Calu3 (cell line): ENCODE data around the gene TTBK2. TPM values are rescaled to one million over a fixed set of nuclear protein-coding genes. Genes with fewer than 3 reads are reported as not detected.

Source experiments
- BruUV-seq: library from RNA; stranded (reverse); fragments of 400-500 nt; replicated peaks from 2 replicates; lab custom pipeline; 2021; lab: Mats Ljungman, UMichigan
- CTCF ChIA-PET: fragments of 300-600 bp; sonication (Branson Sonifier 250); formaldehyde crosslinking; loops from one replicate; lab custom pipeline; 2022; ENCODE audit warnings: antibody characterized with exemption; lab: Charles Lee
- DNase-seq: peaks from one replicate; pipeline ENCODE4 v3.0.0; 2022
- H3K27ac Mint-ChIP-seq: one replicate; pipeline ENCODE4 v1.8.0; 2022; ENCODE audit warnings: mixed read lengths; ENCODE audit not compliant: unreplicated experiment
- H3K27me3 Mint-ChIP-seq: one replicate; pipeline ENCODE4 v1.8.0; 2022; ENCODE audit warnings: mixed read lengths; ENCODE audit not compliant: unreplicated experiment
- H3K36me3 Mint-ChIP-seq: one replicate; pipeline ENCODE4 v1.8.0; 2022; ENCODE audit warnings: mild to moderate bottlenecking, moderate library complexity, mixed read lengths; ENCODE audit not compliant: insufficient read depth, unreplicated experiment
- H3K4me1 Mint-ChIP-seq: one replicate; pipeline ENCODE4 v1.8.0; 2022; ENCODE audit warnings: mild to moderate bottlenecking, low read depth, mixed read lengths; ENCODE audit not compliant: unreplicated experiment
- H3K4me3 Mint-ChIP-seq: one replicate; pipeline ENCODE4 v1.8.0; 2022; ENCODE audit warnings: mild to moderate bottlenecking, low read depth, moderate library complexity, mixed read lengths; ENCODE audit not compliant: unreplicated experiment
- H3K9me3 Mint-ChIP-seq: one replicate; pipeline ENCODE4 v1.8.0; 2022; ENCODE audit warnings: low read depth, mixed read lengths; ENCODE audit not compliant: unreplicated experiment
- intact Hi-C: fragments of 100-400 bp; cut with micrococcal nuclease; formaldehyde crosslinking; loops from one replicate; pipeline ENCODE4 v1.10.0; 2022; ENCODE audit not compliant: unreplicated experiment
- total RNA-seq: library from RNA; stranded (reverse); gene quantifications from 2 replicates; pipeline ENCODE4 v1.2.3, GENCODE V29; 2022
- TF ChIP-seq, protein P1 (sequence below): fragments of 200-600 bp; IDR thresholded peaks from one replicate; pipeline ENCODE4 v1.8.0; 2022; ENCODE audit warnings: antibody characterized with exemption; ENCODE audit not compliant: unreplicated experiment

TTBK2 gene
- total RNA-seq, 1 experiment from 2014 or later: 5.3 TPM

DNA sequence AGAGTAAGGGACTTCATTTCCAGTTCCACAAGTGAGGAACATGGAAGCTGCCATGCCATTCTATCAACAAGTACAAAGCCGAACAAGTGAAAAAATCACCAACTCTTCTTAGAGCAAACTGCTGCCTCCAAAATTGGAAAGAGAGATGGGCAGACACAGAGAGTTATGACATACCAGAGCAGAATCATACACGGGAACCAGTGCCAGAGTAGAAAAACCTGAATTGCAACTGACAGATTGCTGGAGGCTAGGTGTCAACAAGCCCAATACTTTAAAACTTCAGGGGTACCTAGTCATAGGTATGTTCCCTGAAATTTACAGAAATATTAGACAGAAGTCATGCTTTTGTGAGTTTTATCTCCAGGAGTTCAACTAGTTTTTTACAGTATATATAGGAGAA lies 62.0 kb downstream of the TTBK2 start:
- no TSS peak for BruUV-seq
- H3K4me3 Mint-ChIP-seq: no peak overlapping the region
- H3K4me1 Mint-ChIP-seq: peaks cover 11% of the 10 kb centered on the region
- intact Hi-C loops: no loop called here
- CTCF ChIA-PET: no interaction called here
- H3K9me3 Mint-ChIP-seq: no peaks in the 10 kb centered on the region
- H3K27me3 Mint-ChIP-seq: no peaks in the 10 kb centered on the region
- DNase-seq: peak; percentile 11
- no peak overlapping the region for H3K27ac Mint-ChIP-seq
- no peaks in the 10 kb centered on the region for H3K36me3 Mint-ChIP-seq
- TF ChIP-seq, protein P1, sequence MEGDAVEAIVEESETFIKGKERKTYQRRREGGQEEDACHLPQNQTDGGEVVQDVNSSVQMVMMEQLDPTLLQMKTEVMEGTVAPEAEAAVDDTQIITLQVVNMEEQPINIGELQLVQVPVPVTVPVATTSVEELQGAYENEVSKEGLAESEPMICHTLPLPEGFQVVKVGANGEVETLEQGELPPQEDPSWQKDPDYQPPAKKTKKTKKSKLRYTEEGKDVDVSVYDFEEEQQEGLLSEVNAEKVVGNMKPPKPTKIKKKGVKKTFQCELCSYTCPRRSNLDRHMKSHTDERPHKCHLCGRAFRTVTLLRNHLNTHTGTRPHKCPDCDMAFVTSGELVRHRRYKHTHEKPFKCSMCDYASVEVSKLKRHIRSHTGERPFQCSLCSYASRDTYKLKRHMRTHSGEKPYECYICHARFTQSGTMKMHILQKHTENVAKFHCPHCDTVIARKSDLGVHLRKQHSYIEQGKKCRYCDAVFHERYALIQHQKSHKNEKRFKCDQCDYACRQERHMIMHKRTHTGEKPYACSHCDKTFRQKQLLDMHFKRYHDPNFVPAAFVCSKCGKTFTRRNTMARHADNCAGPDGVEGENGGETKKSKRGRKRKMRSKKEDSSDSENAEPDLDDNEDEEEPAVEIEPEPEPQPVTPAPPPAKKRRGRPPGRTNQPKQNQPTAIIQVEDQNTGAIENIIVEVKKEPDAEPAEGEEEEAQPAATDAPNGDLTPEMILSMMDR: no peak

DNA sequence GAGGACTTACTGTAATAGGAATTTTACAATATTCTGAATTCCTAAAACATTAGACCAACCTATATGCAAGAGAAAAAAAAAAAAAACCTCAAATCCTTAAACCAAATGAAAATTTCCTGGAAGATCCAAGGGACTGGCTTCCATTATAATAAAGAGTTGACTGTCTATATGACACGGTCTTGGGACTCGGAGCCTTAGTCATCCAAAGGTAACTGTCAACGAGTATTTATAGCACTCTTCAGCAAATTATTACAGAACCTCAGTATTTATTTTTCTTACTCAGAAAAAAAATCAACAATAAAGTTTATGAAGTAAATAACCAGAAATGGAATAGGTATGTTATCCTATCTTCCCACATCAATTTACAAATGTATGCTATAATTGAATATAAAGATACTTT lies 66.0 kb downstream of the TTBK2 start:
- Mint-ChIP-seq H3K27ac (no peak overlapping the region), H3K4me3 (no peak overlapping the region), H3K27me3 (no peaks in the 10 kb centered on the region), H3K9me3 (no peaks in the 10 kb centered on the region), H3K4me1 (peaks cover 4% of the 10 kb centered on the region), H3K36me3 (no peaks in the 10 kb centered on the region)
- intact Hi-C loops: no loop called here
- CTCF ChIA-PET: no interaction called here
- TF ChIP-seq, protein P1: no peak
- DNase-seq: no peak
- no TSS peak for BruUV-seq

DNA sequence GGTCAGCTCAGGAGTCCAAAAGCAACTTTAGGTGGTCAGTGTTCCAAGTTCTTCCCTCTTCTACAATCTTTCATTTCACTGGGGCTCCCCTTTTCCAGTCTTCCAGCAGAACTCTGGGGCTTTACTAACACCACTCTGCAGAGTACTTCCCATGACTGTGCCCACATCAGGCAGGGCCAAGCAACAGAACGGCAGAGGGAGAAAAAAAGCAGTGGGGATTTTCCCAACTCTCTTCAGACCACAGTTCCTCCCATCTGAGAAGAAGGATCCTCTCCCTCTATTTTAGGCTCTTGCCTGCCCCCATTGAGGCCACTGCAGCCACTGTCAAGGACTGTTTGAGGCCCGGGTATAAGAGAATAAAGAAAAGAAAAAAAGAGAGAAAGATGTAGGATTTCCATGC lies 70.7 kb downstream of the TTBK2 start:
- intact Hi-C loops: no loop called here
- CTCF ChIA-PET: no interaction called here
- H3K4me1 Mint-ChIP-seq: no peaks in the 10 kb centered on the region
- H3K9me3 Mint-ChIP-seq: no peaks in the 10 kb centered on the region
- TF ChIP-seq, protein P1: no peak
- no peak overlapping the region for H3K4me3 Mint-ChIP-seq
- no peaks in the 10 kb centered on the region for H3K27me3 Mint-ChIP-seq
- no peaks in the 10 kb centered on the region for H3K36me3 Mint-ChIP-seq
- no peak overlapping the region for H3K27ac Mint-ChIP-seq
- no peak for DNase-seq
- BruUV-seq: no TSS peak

DNA sequence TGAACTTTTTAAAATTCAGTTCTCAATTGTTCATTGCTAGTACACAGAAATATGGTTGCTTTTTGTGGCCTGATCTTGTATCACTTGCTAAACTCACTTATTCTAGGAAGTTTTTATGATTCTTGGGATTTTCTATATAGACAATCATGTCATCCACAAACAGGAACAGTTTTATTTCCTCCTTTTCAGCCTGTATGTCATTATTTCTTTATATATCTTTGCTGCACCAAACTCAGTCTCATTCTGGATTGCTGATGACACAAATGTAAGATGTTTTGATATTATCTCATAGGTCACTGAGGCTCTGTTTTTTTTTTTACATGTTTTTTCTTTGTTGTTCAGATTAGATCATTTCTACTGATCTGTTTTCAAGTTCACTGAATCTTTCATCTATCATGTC lies 71.7 kb downstream of the TTBK2 start:
- Mint-ChIP-seq H3K4me3 (no peak overlapping the region), H3K27ac (no peak overlapping the region), H3K9me3 (no peaks in the 10 kb centered on the region), H3K27me3 (no peaks in the 10 kb centered on the region), H3K36me3 (no peaks in the 10 kb centered on the region), H3K4me1 (no peaks in the 10 kb centered on the region)
- CTCF ChIA-PET: no interaction called here
- DNase-seq: no peak
- intact Hi-C loops: no loop called here
- TF ChIP-seq, protein P1: no peak
- BruUV-seq: no TSS peak

- CTCF ChIA-PET: no interaction called here
- H3K27me3 Mint-ChIP-seq: no peaks in the 10 kb centered on the region
- no peaks in the 10 kb centered on the region for H3K9me3 Mint-ChIP-seq
- DNase-seq: no peak
- H3K4me1 Mint-ChIP-seq: no peaks in the 10 kb centered on the region
- intact Hi-C loops: no loop called here
- no TSS peak for BruUV-seq
- no peaks in the 10 kb centered on the region for H3K36me3 Mint-ChIP-seq
- H3K4me3 Mint-ChIP-seq: no peak overlapping the region
- TF ChIP-seq, protein P1: no peak
- no peak overlapping the region for H3K27ac Mint-ChIP-seq
Measured at GRCh38 chr15:42846647-42847046, 73.9 kb downstream of the TTBK2 start.
